Osteocyte (in vitro differentiated cells): ENCODE measurements around the gene NPRL2. TPM values are rescaled to one million over a fixed set of nuclear protein-coding genes. Genes with fewer than 3 reads are reported as not detected.

Source experiments
- DNase-seq: peaks from one replicate; pipeline ENCODE4 v3.0.0; 2021; ENCODE audit warnings: mixed read lengths; ENCODE audit not compliant: unreplicated experiment; ENCODE audit errors: extremely low spot score
- H3K27ac Mint-ChIP-seq: one replicate; pipeline ENCODE4 v1.8.0; 2021; ENCODE audit warnings: mild to moderate bottlenecking, mixed read lengths; ENCODE audit not compliant: unreplicated experiment
- H3K27me3 Mint-ChIP-seq: one replicate; pipeline ENCODE4 v1.8.0; 2021; ENCODE audit warnings: mixed read lengths; ENCODE audit not compliant: unreplicated experiment
- H3K36me3 Mint-ChIP-seq: one replicate; pipeline ENCODE4 v1.8.0; 2021; ENCODE audit warnings: mixed read lengths; ENCODE audit not compliant: unreplicated experiment
- H3K4me1 Mint-ChIP-seq: one replicate; pipeline ENCODE4 v1.8.0; 2021; ENCODE audit warnings: mixed read lengths; ENCODE audit not compliant: unreplicated experiment
- H3K4me3 Mint-ChIP-seq: one replicate; pipeline ENCODE4 v1.8.0; 2021; ENCODE audit warnings: mild to moderate bottlenecking, moderate library complexity, mixed read lengths; ENCODE audit not compliant: unreplicated experiment
- H3K9me3 Mint-ChIP-seq: one replicate; pipeline ENCODE4 v1.8.0; 2021; ENCODE audit warnings: mixed read lengths; ENCODE audit not compliant: unreplicated experiment
- CTCF ChIP-seq: fragments of 200-600 bp; sonication (generic); IDR thresholded peaks from 2 replicates; pipeline ENCODE4 v1.5.0; 2021; ENCODE audit warnings: antibody characterized with exemption, mild to moderate bottlenecking, moderate library complexity
- total RNA-seq: library from RNA; stranded (reverse); gene quantifications from 2 replicates; pipeline ENCODE4 v1.2.1, GENCODE V29; 2021

The NPRL2 gene
- total RNA-seq, 1 donor from 2014 or later = 21.0 TPM

GRCh38 chr3:50388016-50388719, 37.6 kb upstream of the NPRL2 start:
- TF ChIP-seq CTCF = peak; percentile 50
- Mint-ChIP-seq H3K4me1 (no peaks in the 10 kb centered on the region), H3K4me3 (no peak overlapping the region)

GRCh38 chr3:50385754-50386153, 35.2 kb upstream of the NPRL2 start:
- no peak overlapping the region for H3K27ac Mint-ChIP-seq
- H3K9me3 Mint-ChIP-seq = no peaks in the 10 kb centered on the region
- H3K27me3 Mint-ChIP-seq = peaks cover 9% of the 10 kb centered on the region
- no peak overlapping the region for H3K4me3 Mint-ChIP-seq
- no peaks in the 10 kb centered on the region for H3K36me3 Mint-ChIP-seq
- no peak for TF ChIP-seq CTCF
- no peak for DNase-seq
- H3K4me1 Mint-ChIP-seq = peaks cover 4% of the 10 kb centered on the region

More at GRCh38 chr3:50388016-50388719, 37.6 kb upstream of the NPRL2 start:
- no peak for DNase-seq
- H3K36me3 Mint-ChIP-seq = no peaks in the 10 kb centered on the region
- peaks cover 2% of the 10 kb centered on the region for H3K27me3 Mint-ChIP-seq
- no peaks in the 10 kb centered on the region for H3K9me3 Mint-ChIP-seq
- H3K27ac Mint-ChIP-seq = no peak overlapping the region

GRCh38 chr3:50383750-50384149, 33.2 kb upstream of the NPRL2 start:
- TF ChIP-seq CTCF = no peak
- Mint-ChIP-seq H3K4me1 (peaks cover 4% of the 10 kb centered on the region), H3K4me3 (no peak overlapping the region), H3K9me3 (no peaks in the 10 kb centered on the region), H3K36me3 (no peaks in the 10 kb centered on the region), H3K27me3 (peaks cover 9% of the 10 kb centered on the region), H3K27ac (no peak overlapping the region)
- DNase-seq = no peak

DNA sequence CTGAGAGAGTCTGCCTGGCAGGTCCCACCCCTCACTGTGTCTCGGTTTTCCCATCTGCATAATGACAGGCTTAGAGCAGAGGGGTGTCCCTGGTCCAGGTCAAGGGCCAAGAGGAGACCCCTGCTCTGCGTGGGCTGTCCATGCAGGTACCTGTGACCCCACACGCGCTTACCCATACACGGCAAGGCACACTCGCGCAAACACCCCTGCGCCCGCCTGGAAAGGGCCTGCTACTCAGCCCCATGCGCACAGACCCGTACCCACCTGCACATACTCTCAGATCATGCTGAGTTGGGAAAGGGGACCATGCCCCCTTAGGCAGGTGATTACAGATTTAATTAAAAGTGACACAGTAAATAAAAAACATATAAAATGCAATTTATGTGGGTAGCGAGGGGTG, 32.1 kb upstream of the NPRL2 start:
- peaks cover 9% of the 10 kb centered on the region for H3K27me3 Mint-ChIP-seq
- H3K27ac Mint-ChIP-seq = no peak overlapping the region
- TF ChIP-seq CTCF = no peak
- H3K4me3 Mint-ChIP-seq = no peak overlapping the region
- no peaks in the 10 kb centered on the region for H3K9me3 Mint-ChIP-seq
- H3K36me3 Mint-ChIP-seq = no peaks in the 10 kb centered on the region
- peaks cover 4% of the 10 kb centered on the region for H3K4me1 Mint-ChIP-seq
- DNase-seq = no peak

DNA sequence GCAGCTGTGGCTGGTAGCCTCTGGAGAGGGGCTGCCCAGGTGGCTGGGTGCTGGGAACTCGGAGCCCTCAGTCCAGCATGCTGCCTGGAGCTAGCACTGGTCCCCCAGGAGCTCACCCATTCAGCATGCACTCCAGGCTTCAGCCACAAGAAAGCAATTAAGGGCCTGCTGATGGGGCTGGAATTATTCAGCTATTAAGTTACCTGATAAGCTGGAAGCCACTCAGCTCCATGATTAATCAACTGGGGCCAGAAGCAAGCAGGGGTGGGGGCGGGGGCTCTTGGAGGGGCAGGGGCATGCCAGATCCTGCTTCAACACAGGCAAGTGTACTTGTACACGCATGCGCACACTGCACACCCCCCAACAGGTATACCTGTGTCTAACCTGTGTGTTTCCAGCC, 30.8 kb upstream of the NPRL2 start:
- H3K27me3 Mint-ChIP-seq = peaks cover 9% of the 10 kb centered on the region
- H3K4me3 Mint-ChIP-seq = no peak overlapping the region
- no peak for TF ChIP-seq CTCF
- H3K36me3 Mint-ChIP-seq = no peaks in the 10 kb centered on the region
- no peak for DNase-seq
- H3K4me1 Mint-ChIP-seq = peaks cover 4% of the 10 kb centered on the region
- H3K9me3 Mint-ChIP-seq = no peaks in the 10 kb centered on the region
- H3K27ac Mint-ChIP-seq = no peak overlapping the region
